ENCODE data around the gene PRPF19.

PRPF19 gene

DNA sequence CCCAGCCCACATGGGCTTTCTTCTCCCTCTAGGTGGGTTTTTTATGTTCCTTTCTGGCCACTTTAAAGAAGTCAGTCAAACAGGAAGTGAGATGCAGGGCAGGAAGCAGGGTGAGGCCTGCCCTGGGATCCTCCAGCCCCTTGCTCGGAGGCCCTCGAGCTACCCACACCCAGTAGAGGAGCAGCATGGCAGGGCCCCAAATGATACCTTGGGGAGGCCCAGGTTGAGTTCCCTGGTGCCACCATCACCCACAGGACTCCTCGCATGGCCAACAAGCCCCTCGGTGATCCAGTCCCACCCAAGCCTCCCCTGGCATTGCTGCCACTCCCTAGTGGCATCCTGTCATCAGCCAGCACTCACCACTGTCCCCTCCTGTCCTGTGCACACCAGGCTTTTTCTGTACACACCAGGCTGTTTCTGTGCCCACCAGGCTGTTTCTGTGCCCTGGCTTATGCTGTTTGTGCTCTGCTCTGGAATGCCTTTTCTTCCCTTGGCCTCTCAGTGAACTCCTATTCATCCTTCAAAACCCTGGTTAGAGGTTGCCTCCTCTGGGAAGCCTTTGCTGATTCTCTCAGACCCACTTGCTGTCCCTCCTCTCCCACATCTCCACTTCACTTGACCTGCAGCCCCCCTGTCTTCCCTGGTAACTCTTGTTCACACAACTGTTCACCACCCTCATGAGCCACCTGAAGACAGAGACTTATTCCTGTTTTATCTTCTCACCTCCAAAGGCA, 47.5 kb downstream of the PRPF19 start:
- Histone ChIP-seq H3K4me1 (ENCODE audit: control insufficient read depth, insufficient read depth, low read length, poor library complexity, severe bottlenecking) (peaks cover 6% of the 10 kb centered on the region), H3K27ac (ENCODE audit: insufficient read depth, low read length, poor library complexity, severe bottlenecking) (no peak overlapping the region), H3K36me3 (ENCODE audit: control insufficient read depth, insufficient read depth, low read length) (no peaks in the 10 kb centered on the region), H3K4me3 (ENCODE audit: insufficient read depth, low read depth, low read length, poor library complexity, severe bottlenecking) (no peak overlapping the region), H3K9me3 (ENCODE audit: control insufficient read depth, low read length) (no peaks in the 10 kb centered on the region), H3K27me3 (replicated peaks; ENCODE audit: control insufficient read depth, insufficient read depth, low read length, poor library complexity, severe bottlenecking) (no peaks in the 10 kb centered on the region)
- DNase-seq = no peak

DNA sequence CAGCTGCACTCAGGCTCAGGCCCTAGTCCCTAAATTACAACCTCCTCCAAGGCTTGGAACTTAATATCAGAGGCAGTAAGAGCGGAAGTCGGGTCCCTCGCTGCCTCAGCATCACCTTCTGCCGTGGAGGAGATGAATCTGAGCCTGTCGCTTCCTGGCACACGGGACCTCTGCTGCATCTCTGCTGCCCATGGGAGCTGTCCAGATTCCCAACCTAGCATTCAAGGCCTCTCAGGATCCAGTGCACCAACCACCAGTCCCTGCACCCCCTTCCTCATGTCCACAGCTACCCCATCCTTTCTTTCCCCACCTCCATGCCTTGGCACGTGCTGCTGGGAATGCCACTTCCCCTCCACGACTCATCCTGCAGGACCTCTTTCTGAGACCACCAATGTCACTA, 48.1 kb downstream of the PRPF19 start:
- no peak overlapping the region for H3K27ac ChIP-seq (ENCODE audit: insufficient read depth, low read length, poor library complexity, severe bottlenecking)
- no peak overlapping the region for H3K4me3 ChIP-seq (ENCODE audit: insufficient read depth, low read depth, low read length, poor library complexity, severe bottlenecking)

DNA sequence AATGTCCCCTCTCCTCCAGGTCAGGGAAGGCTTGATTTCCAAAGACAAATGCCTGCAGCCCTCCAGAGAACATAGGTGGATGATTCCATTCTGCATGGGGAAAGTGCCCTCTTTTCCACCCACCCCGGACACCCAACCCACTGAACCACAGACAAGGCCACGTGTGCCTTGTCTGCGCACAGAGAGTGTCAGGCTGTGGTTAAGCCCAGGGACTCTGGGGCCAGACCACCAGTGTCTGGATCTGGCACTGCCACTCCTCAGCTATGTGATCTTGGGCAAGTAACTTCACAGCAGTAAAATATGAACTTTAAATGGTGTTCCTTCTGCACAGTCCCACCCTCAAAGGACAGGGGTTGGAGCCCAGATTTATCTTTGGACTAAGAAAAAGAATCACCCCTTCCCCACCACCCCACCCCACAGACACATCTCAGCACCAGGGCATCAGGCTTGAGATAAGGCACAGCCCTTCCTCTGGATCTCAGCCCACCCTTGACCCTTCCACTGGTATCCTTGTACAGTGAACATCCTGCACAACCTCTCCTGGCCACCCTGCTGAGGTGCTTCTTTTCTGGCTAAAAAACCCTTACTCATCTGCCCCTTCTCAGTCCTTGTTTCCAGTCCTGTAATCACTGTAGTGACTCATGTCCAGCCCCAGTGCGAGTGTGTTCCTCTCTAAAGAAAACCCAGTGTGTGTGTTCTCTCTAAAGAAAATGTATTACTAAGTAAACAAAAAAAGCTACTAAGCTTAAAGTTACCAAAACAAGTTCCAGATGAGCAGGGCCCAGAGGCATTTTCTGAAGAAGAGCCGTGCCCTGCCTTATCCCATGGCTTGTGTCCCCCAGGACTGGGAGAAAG, 48.8 kb downstream of the PRPF19 start:
- no peak for DNase-seq
- H3K9me3 ChIP-seq (ENCODE audit: control insufficient read depth, low read length) = no peaks in the 10 kb centered on the region
- H3K4me1 ChIP-seq (ENCODE audit: control insufficient read depth, insufficient read depth, low read length, poor library complexity, severe bottlenecking) = peaks cover 6% of the 10 kb centered on the region
- no peak overlapping the region for H3K27ac ChIP-seq (ENCODE audit: insufficient read depth, low read length, poor library complexity, severe bottlenecking)
- H3K4me3 ChIP-seq (ENCODE audit: insufficient read depth, low read depth, low read length, poor library complexity, severe bottlenecking) = no peak overlapping the region
- no peaks in the 10 kb centered on the region for H3K36me3 ChIP-seq (ENCODE audit: control insufficient read depth, insufficient read depth, low read length)
- H3K27me3 ChIP-seq (replicated peaks; ENCODE audit: control insufficient read depth, insufficient read depth, low read length, poor library complexity, severe bottlenecking) = no peaks in the 10 kb centered on the region

More for the DNA sequence above, 48.1 kb downstream of the PRPF19 start:
- Histone ChIP-seq H3K36me3 (ENCODE audit: control insufficient read depth, insufficient read depth, low read length) (no peaks in the 10 kb centered on the region), H3K4me1 (ENCODE audit: control insufficient read depth, insufficient read depth, low read length, poor library complexity, severe bottlenecking) (peaks cover 6% of the 10 kb centered on the region), H3K9me3 (ENCODE audit: control insufficient read depth, low read length) (no peaks in the 10 kb centered on the region), H3K27me3 (replicated peaks; ENCODE audit: control insufficient read depth, insufficient read depth, low read length, poor library complexity, severe bottlenecking) (no peaks in the 10 kb centered on the region)
- DNase-seq = no peak

DNA sequence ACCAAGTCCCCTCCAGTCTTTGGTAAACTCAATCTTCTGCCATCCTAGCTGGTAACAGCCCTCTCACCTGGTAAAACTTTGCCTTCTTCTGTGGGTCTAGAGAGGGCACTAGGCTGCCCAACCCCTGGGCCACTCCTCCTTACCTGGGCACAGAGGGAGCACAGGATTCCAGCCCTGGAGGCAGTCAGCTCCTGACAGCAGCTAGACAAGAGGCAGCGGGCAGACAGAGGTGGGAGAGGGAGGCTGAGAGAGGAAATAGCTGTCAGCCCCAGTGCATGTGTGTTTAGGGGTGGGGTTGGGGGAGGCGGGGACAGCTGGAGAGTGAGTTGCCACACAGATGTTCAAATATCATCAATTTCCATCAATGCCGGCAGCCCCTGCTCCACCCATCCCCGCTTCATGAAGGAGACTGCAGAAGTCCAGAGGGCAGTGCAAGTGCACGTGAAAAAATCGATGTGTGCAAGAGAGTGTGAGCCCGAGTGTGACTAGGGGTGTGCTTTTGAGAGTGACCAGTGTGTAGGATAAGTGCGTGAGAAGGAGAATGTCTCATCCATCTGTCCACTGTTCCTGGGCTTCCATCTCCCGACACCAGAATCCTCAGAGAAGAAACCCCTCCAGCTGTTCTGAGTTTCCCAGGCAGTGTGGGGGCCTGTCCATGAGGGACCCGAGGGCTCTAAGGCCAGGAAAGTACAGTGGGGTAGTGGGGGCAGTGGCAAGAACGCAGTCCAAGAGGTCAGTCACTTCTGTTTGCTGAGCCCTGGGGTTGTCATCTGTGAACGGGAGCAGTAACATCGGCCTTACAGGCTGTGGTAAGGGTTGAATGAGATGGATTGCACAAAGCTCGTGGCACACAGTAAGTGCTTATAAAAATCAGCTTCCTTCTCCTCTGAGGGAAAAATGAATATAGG, 50.4 kb downstream of the PRPF19 start, which contains the start of gene PTGDR2:
Gene PTGDR2, minus strand, starts transcription at position 225 of the 908 bp plus-strand sequence. CDS start 2,228 bp downstream, outside the sequence.
- no peak for DNase-seq
- Histone ChIP-seq H3K27ac (ENCODE audit: insufficient read depth, low read length, poor library complexity, severe bottlenecking) (no peak within 1 kb of the TSS), H3K27me3 (replicated peaks; ENCODE audit: control insufficient read depth, insufficient read depth, low read length, poor library complexity, severe bottlenecking) (no peaks in the 10 kb centered on the region), H3K36me3 (ENCODE audit: control insufficient read depth, insufficient read depth, low read length) (peaks cover 15% of the 10 kb centered on the region), H3K4me3 (ENCODE audit: insufficient read depth, low read depth, low read length, poor library complexity, severe bottlenecking) (no peak within 1 kb of the TSS), H3K9me3 (ENCODE audit: control insufficient read depth, low read length) (no peaks in the 10 kb centered on the region), H3K4me1 (ENCODE audit: control insufficient read depth, insufficient read depth, low read length, poor library complexity, severe bottlenecking) (peaks cover 6% of the 10 kb centered on the region)

DNA sequence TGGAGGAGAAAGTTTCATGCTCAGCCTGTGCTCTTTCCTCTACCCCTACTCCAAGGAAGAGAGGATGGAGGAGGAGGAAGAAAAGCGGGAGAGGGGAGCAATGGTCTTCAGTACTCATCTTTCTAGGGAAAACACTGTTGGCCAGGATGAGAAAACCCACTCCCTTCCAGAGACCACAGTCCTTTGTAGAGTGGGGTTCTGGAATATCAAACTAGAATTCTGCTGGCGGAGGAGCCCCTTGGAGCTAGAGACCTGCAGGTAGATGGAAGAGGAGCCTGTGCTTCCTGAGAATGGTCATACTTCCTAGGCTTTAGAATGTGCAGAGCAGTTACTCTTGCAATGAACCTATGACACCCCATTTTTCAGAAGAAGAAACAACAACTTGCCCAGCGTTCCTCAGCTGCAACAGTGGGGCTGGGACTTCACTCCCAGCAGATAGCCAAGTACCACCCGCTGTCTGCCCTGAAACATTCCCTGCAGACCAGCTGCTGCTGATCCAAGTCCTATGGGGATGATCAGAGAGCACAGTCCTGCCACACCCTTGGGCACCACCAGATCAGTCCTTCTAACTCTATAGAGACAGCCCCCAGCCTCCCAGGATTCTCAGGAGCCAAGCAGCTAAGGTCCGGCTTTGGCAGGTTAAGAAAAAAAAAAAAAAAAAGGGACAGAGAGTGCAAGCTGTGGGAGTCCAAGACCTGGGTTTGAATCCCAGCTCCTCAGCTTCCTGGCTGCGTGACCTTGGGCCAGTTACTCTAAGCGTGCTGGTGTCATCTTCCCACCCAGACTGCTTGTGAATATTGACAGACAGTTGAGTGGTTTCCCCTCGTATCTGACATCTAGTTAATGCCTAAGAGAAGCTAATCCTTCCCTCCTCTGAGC, 51.3 kb downstream of the PRPF19 start:
- no peak overlapping the region for H3K4me3 ChIP-seq (ENCODE audit: insufficient read depth, low read depth, low read length, poor library complexity, severe bottlenecking)
- peaks cover 6% of the 10 kb centered on the region for H3K4me1 ChIP-seq (ENCODE audit: control insufficient read depth, insufficient read depth, low read length, poor library complexity, severe bottlenecking)
- H3K27me3 ChIP-seq (replicated peaks; ENCODE audit: control insufficient read depth, insufficient read depth, low read length, poor library complexity, severe bottlenecking) = no peaks in the 10 kb centered on the region
- no peak overlapping the region for H3K27ac ChIP-seq (ENCODE audit: insufficient read depth, low read length, poor library complexity, severe bottlenecking)
- no peaks in the 10 kb centered on the region for H3K9me3 ChIP-seq (ENCODE audit: control insufficient read depth, low read length)
- peaks cover 24% of the 10 kb centered on the region for H3K36me3 ChIP-seq (ENCODE audit: control insufficient read depth, insufficient read depth, low read length)
- DNase-seq = no peak

DNA sequence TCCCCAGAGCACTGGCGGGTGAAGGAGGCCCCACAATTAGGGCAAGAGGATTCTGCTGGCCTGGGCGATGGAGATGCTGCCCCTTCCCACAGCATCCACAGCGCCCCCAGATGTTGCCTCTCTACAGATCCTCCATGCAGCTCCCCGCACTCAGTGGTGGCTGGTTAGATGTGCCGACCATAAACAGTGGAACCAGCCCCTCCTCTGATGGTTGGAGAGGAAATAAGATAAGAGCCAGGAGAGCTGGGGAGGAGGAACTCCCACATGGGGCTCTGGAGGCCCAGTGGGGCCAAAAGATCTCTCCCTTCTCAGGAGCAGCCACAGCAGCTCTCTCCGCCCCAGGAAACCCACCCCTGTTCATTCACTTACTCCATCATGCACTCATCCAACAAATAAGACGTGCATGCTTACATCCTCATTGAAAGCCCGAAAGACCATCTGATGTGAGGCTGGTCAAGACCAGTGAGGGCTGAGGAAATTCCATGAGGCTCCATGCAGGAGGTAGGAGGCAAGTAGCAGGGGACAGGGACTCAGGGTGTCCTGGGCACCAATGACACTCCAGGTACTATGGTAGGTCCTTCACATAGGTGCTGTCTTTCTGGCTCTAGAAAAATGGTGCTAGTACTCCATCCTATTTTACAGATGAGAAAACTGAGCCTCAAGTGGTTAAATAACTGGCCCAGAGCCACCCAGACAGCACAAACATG, 52.1 kb downstream of the PRPF19 start:
- Histone ChIP-seq H3K4me1 (ENCODE audit: control insufficient read depth, insufficient read depth, low read length, poor library complexity, severe bottlenecking) (peaks cover 6% of the 10 kb centered on the region), H3K4me3 (ENCODE audit: insufficient read depth, low read depth, low read length, poor library complexity, severe bottlenecking) (no peak overlapping the region), H3K27me3 (replicated peaks; ENCODE audit: control insufficient read depth, insufficient read depth, low read length, poor library complexity, severe bottlenecking) (no peaks in the 10 kb centered on the region), H3K36me3 (ENCODE audit: control insufficient read depth, insufficient read depth, low read length) (peaks cover 32% of the 10 kb centered on the region), H3K27ac (ENCODE audit: insufficient read depth, low read length, poor library complexity, severe bottlenecking) (no peak overlapping the region), H3K9me3 (ENCODE audit: control insufficient read depth, low read length) (no peaks in the 10 kb centered on the region)
- DNase-seq = no peak

DNA sequence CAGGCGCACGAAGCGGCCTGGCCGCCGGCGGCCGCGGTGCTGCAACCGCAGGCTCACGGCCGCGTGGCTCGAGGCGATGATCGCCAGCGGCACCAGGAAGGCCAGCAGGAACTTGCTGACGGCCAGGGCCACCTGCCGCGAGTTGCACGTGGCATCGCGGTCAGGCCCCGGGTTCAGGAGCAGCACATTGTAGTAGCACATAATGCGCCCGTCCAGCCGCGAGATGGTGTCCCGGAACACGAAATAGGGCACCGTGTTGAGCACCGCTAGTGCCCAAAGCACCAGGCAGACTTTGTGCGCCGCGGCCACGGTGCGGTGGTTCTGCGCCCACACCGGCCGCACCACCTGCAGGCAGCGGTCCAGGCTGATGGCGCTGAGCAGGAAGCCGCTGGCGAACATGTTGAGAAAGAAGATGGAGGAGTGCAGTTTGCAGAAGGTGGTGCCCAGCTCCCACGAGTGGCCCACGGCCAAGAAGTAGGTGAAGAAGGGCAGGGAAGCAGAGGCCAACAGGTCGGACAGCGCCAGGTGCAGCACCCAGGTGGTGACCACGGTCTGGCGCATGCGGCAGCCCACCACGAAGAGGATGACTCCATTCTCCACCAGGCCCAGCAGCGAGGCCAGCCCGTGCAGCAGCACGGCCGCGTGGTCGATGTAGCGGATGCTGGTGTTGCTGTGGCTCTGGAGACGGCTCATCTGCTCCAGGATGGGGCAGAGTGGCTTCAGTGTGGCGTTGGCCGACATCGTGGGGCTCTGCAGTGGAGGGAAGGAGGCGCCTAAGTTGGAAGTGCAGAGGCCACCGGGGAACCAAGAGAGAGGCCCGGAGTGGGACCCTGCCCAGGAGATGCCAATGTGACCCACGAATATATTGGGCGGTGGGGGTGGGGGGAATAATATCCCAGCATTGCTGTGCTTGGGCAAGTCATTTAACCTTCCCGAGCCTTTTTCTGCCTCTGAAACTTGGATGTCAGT, 53.1 kb downstream of the PRPF19 start:
- H3K9me3 ChIP-seq (ENCODE audit: control insufficient read depth, low read length) = no peaks in the 10 kb centered on the region
- H3K27ac ChIP-seq (ENCODE audit: insufficient read depth, low read length, poor library complexity, severe bottlenecking) = no peak overlapping the region
- H3K4me3 ChIP-seq (ENCODE audit: insufficient read depth, low read depth, low read length, poor library complexity, severe bottlenecking) = no peak overlapping the region
- H3K4me1 ChIP-seq (ENCODE audit: control insufficient read depth, insufficient read depth, low read length, poor library complexity, severe bottlenecking) = peaks cover 1% of the 10 kb centered on the region
- H3K36me3 ChIP-seq (ENCODE audit: control insufficient read depth, insufficient read depth, low read length) = peaks cover 42% of the 10 kb centered on the region
- no peak for DNase-seq
- no peaks in the 10 kb centered on the region for H3K27me3 ChIP-seq (replicated peaks; ENCODE audit: control insufficient read depth, insufficient read depth, low read length, poor library complexity, severe bottlenecking)

Data from effector memory CD4-positive, alpha-beta T cell (primary cell).